WTC11 (cell line): ENCODE data around the gene UBXN10. TPM values are rescaled to one million over a fixed set of nuclear protein-coding genes. Genes with fewer than 3 reads are reported as not detected.

Experiments
- ATAC-seq: fragments of 200-7000 bp; cut with Tn5 transposase; 2 replicates; pipeline ENCODE4 v1.10.0; 2021; ENCODE audit warnings: mild to moderate bottlenecking, moderate library complexity
- CTCF ChIA-PET: fragments of 300-600 bp; sonication (Branson Sonifier 250); formaldehyde crosslinking; loops from one replicate; lab custom pipeline; 2021; ENCODE audit warnings: antibody characterized with exemption; lab: Charles Lee
- POLR2A ChIA-PET: fragments of 350-600 bp; sonication (Branson Sonifier 250); formaldehyde crosslinking; loops from one replicate; lab custom pipeline; 2021; ENCODE audit warnings: antibody characterized with exemption; lab: Charles Lee
- DNase-seq: peaks from one replicate; pipeline ENCODE4 v3.0.0; 2021; ENCODE audit warnings: low spot score
- H3K27ac Mint-ChIP-seq: 2 replicates; pipeline ENCODE4 v1.8.0; 2021; ENCODE audit warnings: mixed read lengths
- H3K27me3 Mint-ChIP-seq: 2 replicates; pipeline ENCODE4 v1.8.0; 2021; ENCODE audit warnings: low read depth, mild to moderate bottlenecking, moderate library complexity, mixed read lengths
- H3K36me3 Mint-ChIP-seq: 2 replicates; pipeline ENCODE4 v1.8.0; 2021; ENCODE audit warnings: mixed read lengths
- H3K4me1 Mint-ChIP-seq: 2 replicates; pipeline ENCODE4 v1.8.0; 2022; ENCODE audit warnings: mixed read lengths
- H3K4me3 Mint-ChIP-seq: 2 replicates; pipeline ENCODE4 v1.8.0; 2021; ENCODE audit warnings: mild to moderate bottlenecking, moderate library complexity, mixed read lengths
- H3K9me3 Mint-ChIP-seq: 2 replicates; pipeline ENCODE4 v1.8.0; 2021; ENCODE audit warnings: mixed read lengths
- GABPB1 ChIP-seq: sonication (generic); formaldehyde crosslinking; IDR thresholded peaks from 2 replicates; pipeline ENCODE4 v1.8.1; 2023; ENCODE audit warnings: mild to moderate bottlenecking, missing genetic modification reagents
- KAT7 ChIP-seq: sonication (generic); formaldehyde crosslinking; IDR thresholded peaks from 2 replicates; pipeline ENCODE4 v1.8.1; 2023; ENCODE audit warnings: missing genetic modification reagents, mild to moderate bottlenecking, borderline replicate concordance
- MYBL2 ChIP-seq: sonication (generic); formaldehyde crosslinking; IDR thresholded peaks from 2 replicates; pipeline ENCODE4 v1.8.1; 2023; ENCODE audit warnings: mild to moderate bottlenecking, moderate library complexity, missing genetic modification reagents
- OVOL2 ChIP-seq: fragments of 250-450 bp; sonication (Bioruptor Pico); IDR thresholded peaks from 2 replicates; pipeline ENCODE4 v1.9.0; 2021; ENCODE audit warnings: mild to moderate bottlenecking, borderline replicate concordance
- ZNF138 ChIP-seq: sonication (generic); formaldehyde crosslinking; conservative IDR thresholded peaks from 2 replicates; pipeline ENCODE4 v1.8.1; 2022; ENCODE audit warnings: mild to moderate bottlenecking, moderate library complexity, missing genetic modification reagents
- ZNF317 ChIP-seq: sonication (generic); formaldehyde crosslinking; IDR thresholded peaks from 2 replicates; pipeline ENCODE4 v1.8.1; 2023; ENCODE audit warnings: low read depth, mild to moderate bottlenecking, moderate library complexity, missing genetic modification reagents, borderline replicate concordance
- ZNF416 ChIP-seq: fragments of 250-450 bp; sonication (Bioruptor Pico); IDR thresholded peaks from 2 replicates; pipeline ENCODE4 v1.9.0; 2021; ENCODE audit warnings: mild to moderate bottlenecking, inconsistent platforms
- total RNA-seq: library from RNA; stranded (reverse); gene quantifications from 3 replicates; pipeline ENCODE4 v1.2.3, GENCODE V29; 2021
- TF ChIP-seq, protein P1 (sequence below): sonication (generic); formaldehyde crosslinking; IDR thresholded peaks from 2 replicates; pipeline ENCODE4 v1.8.1; 2023; ENCODE audit warnings: mild to moderate bottlenecking, missing genetic modification reagents
- TF ChIP-seq, protein P2 (sequence below): sonication (generic); formaldehyde crosslinking; IDR thresholded peaks from 2 replicates; pipeline ENCODE4 v1.8.1; 2022; ENCODE audit warnings: mild to moderate bottlenecking, missing genetic modification reagents, moderate library complexity, borderline replicate concordance
- TF ChIP-seq, protein P3 (sequence below): sonication (generic); formaldehyde crosslinking; conservative IDR thresholded peaks from 2 replicates; pipeline ENCODE4 v1.8.1; 2023; ENCODE audit warnings: mild to moderate bottlenecking, low read depth, missing genetic modification reagents, moderate library complexity
- TF ChIP-seq, protein P4 (sequence below): sonication (generic); formaldehyde crosslinking; IDR thresholded peaks from 2 replicates; pipeline ENCODE4 v1.8.0; 2023; ENCODE audit warnings: mild to moderate bottlenecking, missing genetic modification reagents
- TF ChIP-seq, protein P5 (sequence below): sonication (generic); formaldehyde crosslinking; IDR thresholded peaks from 2 replicates; pipeline ENCODE4 v1.8.1; 2022; ENCODE audit warnings: low read depth, missing genetic modification reagents, borderline replicate concordance
- TF ChIP-seq, protein P6 (sequence below): sonication (generic); formaldehyde crosslinking; IDR thresholded peaks from 2 replicates; pipeline ENCODE4 v1.8.0; 2022; ENCODE audit warnings: mild to moderate bottlenecking, missing genetic modification reagents
- TF ChIP-seq, protein P7 (sequence below): sonication (generic); formaldehyde crosslinking; IDR thresholded peaks from 2 replicates; pipeline ENCODE4 v1.8.1; 2022; ENCODE audit warnings: missing genetic modification reagents, borderline replicate concordance

The UBXN10 gene
- total RNA-seq, 1 experiment from 2014 or later = 0.52 TPM

DNA sequence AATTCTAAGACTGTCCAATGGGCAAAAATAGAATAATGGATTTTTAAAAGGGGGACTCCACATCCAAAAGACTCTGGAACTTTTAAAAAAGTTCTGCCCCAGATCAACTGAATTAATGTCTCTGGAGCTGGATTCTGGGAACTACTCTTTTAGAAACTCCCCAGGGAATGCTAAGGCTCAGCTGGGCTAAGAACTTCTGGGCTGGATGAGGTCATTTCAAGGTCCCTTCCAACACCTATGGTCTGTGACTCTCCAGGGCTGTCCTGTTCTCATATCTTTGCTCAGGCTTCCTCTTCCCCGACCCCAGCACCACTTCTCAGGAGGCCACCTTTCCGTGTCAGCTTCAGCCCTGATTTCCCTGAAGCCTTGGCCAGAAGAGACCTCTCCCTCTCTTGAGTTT, 13.9 kb downstream of the UBXN10 start (continued):
- TF ChIP-seq, protein P1, sequence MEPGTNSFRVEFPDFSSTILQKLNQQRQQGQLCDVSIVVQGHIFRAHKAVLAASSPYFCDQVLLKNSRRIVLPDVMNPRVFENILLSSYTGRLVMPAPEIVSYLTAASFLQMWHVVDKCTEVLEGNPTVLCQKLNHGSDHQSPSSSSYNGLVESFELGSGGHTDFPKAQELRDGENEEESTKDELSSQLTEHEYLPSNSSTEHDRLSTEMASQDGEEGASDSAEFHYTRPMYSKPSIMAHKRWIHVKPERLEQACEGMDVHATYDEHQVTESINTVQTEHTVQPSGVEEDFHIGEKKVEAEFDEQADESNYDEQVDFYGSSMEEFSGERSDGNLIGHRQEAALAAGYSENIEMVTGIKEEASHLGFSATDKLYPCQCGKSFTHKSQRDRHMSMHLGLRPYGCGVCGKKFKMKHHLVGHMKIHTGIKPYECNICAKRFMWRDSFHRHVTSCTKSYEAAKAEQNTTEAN (CRISPR knock-in tag) = no peak
- no peak for TF ChIP-seq MYBL2 (CRISPR knock-in tag)
- TF ChIP-seq OVOL2 (CRISPR knock-in tag) = no peak
- TF ChIP-seq ZNF416 = no peak
- no peak for TF ChIP-seq ZNF138 (CRISPR knock-in tag)
- no peak for TF ChIP-seq GABPB1
- TF ChIP-seq, protein P2, sequence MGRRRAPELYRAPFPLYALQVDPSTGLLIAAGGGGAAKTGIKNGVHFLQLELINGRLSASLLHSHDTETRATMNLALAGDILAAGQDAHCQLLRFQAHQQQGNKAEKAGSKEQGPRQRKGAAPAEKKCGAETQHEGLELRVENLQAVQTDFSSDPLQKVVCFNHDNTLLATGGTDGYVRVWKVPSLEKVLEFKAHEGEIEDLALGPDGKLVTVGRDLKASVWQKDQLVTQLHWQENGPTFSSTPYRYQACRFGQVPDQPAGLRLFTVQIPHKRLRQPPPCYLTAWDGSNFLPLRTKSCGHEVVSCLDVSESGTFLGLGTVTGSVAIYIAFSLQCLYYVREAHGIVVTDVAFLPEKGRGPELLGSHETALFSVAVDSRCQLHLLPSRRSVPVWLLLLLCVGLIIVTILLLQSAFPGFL (CRISPR knock-in tag) = no peak
- TF ChIP-seq, all 79 proteins: peak for 0

DNA sequence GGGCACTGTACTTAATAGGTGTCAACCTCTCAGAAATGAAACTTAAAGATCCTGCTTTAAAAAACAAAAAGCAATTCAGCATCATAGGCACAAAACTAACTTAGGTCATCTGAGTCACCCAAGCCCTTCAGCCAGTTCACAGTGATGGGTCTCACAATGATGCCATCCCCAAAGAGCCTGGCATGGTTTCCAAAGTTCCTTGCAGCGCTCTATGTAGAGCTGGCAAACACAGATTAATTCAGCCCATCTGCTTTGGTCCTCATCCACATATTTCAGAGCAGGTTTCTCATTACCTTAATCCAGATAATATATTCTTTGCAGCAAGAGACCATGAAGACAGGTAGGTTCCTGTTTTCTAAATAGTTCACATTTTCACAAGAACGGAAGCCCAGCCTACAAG, 15.1 kb downstream of the UBXN10 start:
- no peaks in the 10 kb centered on the region for H3K36me3 Mint-ChIP-seq
- H3K27me3 Mint-ChIP-seq = no peaks in the 10 kb centered on the region; the same call in 1 of the 2 replicates
- TF ChIP-seq, protein P3, sequence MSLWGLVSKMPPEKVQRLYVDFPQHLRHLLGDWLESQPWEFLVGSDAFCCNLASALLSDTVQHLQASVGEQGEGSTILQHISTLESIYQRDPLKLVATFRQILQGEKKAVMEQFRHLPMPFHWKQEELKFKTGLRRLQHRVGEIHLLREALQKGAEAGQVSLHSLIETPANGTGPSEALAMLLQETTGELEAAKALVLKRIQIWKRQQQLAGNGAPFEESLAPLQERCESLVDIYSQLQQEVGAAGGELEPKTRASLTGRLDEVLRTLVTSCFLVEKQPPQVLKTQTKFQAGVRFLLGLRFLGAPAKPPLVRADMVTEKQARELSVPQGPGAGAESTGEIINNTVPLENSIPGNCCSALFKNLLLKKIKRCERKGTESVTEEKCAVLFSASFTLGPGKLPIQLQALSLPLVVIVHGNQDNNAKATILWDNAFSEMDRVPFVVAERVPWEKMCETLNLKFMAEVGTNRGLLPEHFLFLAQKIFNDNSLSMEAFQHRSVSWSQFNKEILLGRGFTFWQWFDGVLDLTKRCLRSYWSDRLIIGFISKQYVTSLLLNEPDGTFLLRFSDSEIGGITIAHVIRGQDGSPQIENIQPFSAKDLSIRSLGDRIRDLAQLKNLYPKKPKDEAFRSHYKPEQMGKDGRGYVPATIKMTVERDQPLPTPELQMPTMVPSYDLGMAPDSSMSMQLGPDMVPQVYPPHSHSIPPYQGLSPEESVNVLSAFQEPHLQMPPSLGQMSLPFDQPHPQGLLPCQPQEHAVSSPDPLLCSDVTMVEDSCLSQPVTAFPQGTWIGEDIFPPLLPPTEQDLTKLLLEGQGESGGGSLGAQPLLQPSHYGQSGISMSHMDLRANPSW (CRISPR knock-in tag) = no peak
- TF ChIP-seq, all 79 proteins: peak for 0
- H3K4me3 Mint-ChIP-seq = no peak overlapping the region
- CTCF ChIA-PET = interaction anchor here (1.5 to 3.3 kb wide), 3 partner anchors 12 to 283 kb away, joined by 3 to 12 read pairs (median 4); no protein-coding TSS in a partner anchor
- no peaks in the 10 kb centered on the region for H3K9me3 Mint-ChIP-seq
- peaks cover 12% of the 10 kb centered on the region for H3K4me1 Mint-ChIP-seq
- H3K27ac Mint-ChIP-seq = no peak overlapping the region
- DNase-seq (no peak), ATAC-seq (no peak)
- POLR2A ChIA-PET = no interaction called here

DNA sequence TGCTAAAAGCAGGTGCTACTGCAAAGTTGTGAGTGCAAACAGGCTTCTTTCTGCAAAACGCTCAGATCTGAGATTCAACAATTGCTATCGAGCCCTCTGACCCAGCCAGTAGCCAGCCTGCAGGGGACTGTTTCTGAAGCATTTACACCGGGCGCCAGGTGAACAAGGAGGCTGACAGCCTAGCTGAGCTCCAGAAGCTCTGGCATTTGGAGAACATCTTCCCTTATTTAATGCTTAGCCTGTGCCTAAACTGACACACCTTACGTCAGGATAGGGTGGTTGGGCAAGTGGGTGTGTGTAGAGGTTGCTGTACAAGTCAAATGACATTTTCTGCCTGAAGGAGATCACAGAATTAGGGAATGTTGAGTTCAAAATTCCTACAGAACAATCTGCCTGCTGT, 16.3 kb downstream of the UBXN10 start:
- TF ChIP-seq, protein P4, sequence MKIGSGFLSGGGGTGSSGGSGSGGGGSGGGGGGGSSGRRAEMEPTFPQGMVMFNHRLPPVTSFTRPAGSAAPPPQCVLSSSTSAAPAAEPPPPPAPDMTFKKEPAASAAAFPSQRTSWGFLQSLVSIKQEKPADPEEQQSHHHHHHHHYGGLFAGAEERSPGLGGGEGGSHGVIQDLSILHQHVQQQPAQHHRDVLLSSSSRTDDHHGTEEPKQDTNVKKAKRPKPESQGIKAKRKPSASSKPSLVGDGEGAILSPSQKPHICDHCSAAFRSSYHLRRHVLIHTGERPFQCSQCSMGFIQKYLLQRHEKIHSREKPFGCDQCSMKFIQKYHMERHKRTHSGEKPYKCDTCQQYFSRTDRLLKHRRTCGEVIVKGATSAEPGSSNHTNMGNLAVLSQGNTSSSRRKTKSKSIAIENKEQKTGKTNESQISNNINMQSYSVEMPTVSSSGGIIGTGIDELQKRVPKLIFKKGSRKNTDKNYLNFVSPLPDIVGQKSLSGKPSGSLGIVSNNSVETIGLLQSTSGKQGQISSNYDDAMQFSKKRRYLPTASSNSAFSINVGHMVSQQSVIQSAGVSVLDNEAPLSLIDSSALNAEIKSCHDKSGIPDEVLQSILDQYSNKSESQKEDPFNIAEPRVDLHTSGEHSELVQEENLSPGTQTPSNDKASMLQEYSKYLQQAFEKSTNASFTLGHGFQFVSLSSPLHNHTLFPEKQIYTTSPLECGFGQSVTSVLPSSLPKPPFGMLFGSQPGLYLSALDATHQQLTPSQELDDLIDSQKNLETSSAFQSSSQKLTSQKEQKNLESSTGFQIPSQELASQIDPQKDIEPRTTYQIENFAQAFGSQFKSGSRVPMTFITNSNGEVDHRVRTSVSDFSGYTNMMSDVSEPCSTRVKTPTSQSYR (CRISPR knock-in tag) = no peak
- TF ChIP-seq, protein P5, sequence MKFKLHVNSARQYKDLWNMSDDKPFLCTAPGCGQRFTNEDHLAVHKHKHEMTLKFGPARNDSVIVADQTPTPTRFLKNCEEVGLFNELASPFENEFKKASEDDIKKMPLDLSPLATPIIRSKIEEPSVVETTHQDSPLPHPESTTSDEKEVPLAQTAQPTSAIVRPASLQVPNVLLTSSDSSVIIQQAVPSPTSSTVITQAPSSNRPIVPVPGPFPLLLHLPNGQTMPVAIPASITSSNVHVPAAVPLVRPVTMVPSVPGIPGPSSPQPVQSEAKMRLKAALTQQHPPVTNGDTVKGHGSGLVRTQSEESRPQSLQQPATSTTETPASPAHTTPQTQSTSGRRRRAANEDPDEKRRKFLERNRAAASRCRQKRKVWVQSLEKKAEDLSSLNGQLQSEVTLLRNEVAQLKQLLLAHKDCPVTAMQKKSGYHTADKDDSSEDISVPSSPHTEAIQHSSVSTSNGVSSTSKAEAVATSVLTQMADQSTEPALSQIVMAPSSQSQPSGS (CRISPR knock-in tag) = no peak
- TF ChIP-seq, protein P6, sequence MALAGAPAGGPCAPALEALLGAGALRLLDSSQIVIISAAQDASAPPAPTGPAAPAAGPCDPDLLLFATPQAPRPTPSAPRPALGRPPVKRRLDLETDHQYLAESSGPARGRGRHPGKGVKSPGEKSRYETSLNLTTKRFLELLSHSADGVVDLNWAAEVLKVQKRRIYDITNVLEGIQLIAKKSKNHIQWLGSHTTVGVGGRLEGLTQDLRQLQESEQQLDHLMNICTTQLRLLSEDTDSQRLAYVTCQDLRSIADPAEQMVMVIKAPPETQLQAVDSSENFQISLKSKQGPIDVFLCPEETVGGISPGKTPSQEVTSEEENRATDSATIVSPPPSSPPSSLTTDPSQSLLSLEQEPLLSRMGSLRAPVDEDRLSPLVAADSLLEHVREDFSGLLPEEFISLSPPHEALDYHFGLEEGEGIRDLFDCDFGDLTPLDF = no peak
- TF ChIP-seq ZNF317 (CRISPR knock-in tag) (no peak), KAT7 (CRISPR knock-in tag) (no peak)
- TF ChIP-seq, protein P7, sequence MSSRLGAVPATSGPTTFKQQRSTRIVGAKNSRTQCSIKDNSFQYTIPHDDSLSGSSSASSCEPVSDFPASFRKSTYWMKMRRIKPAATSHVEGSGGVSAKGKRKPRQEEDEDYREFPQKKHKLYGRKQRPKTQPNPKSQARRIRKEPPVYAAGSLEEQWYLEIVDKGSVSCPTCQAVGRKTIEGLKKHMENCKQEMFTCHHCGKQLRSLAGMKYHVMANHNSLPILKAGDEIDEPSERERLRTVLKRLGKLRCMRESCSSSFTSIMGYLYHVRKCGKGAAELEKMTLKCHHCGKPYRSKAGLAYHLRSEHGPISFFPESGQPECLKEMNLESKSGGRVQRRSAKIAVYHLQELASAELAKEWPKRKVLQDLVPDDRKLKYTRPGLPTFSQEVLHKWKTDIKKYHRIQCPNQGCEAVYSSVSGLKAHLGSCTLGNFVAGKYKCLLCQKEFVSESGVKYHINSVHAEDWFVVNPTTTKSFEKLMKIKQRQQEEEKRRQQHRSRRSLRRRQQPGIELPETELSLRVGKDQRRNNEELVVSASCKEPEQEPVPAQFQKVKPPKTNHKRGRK = no peak
- DNase-seq (no peak), ATAC-seq (no peak)
- no peak overlapping the region for H3K27ac Mint-ChIP-seq
- CTCF ChIA-PET = interaction anchor here (1.0 to 3.3 kb wide), 5 partner anchors 11 to 282 kb away, joined by 3 to 12 read pairs (median 4); no protein-coding TSS in a partner anchor
- H3K4me1 Mint-ChIP-seq = peaks cover 12% of the 10 kb centered on the region
- POLR2A ChIA-PET = no interaction called here
- no peaks in the 10 kb centered on the region for H3K9me3 Mint-ChIP-seq
- H3K27me3 Mint-ChIP-seq = no peaks in the 10 kb centered on the region; the same call in 1 of the 2 replicates
- H3K36me3 Mint-ChIP-seq = no peaks in the 10 kb centered on the region
- H3K4me3 Mint-ChIP-seq = no peak overlapping the region
